Body of pancreas (tissue), 4 donors: Measurements from ENCODE around the gene PLEKHA8. TPM values are rescaled to one million over a fixed set of nuclear protein-coding genes. Genes with fewer than 3 reads are reported as not detected.

Source experiments
- ATAC-seq: fragments of 150-250 bp; one replicate; pipeline ENCODE4 v1.9.1; 2016
- DNase-seq, 4 donors: peaks; one replicate each; pipeline ENCODE4 v3.0.0-alpha.2; 2019
- H3K27ac ChIP-seq, 4 donors: fragments of 200-600 bp; sonication (generic); 1 replicate in 3 of 4; 2 replicates in 1 of 4; pipeline versions ENCODE4 v1.5.1 to v1.6.1; 2016 to 2019; ENCODE audit warnings: mild to moderate bottlenecking in 1 of 4, mixed read lengths in 1 of 4, moderate library complexity in 1 of 4
- H3K27me3 ChIP-seq, 2 donors: fragments of 200-600 bp; sonication (generic); one replicate each; pipeline ENCODE4 v1.6.0; 2016; ENCODE audit warnings: mild to moderate bottlenecking in 1 of 2
- H3K36me3 ChIP-seq, 2 donors: fragments of 200-600 bp; sonication (generic); replicated peaks in 1 of 2; 2 replicates each; pipeline ENCODE4 v1.5.1; 2016; ENCODE audit warnings: low read depth in 2 of 2; ENCODE audit not compliant: insufficient read depth in 1 of 2
- H3K4me1 ChIP-seq: fragments of 200-600 bp; sonication (generic); one replicate; pipeline ENCODE4 v1.6.0; 2016
- H3K4me3 ChIP-seq, 2 donors: fragments of 200-600 bp; sonication (generic); 1 replicate in 1 of 2; 2 replicates in 1 of 2; pipeline ENCODE4 v1.5.1; 2016 to 2019
- H3K9me3 ChIP-seq, 3 donors: fragments of 200-600 bp; sonication (generic); 1 replicate in 2 of 3; 2 replicates in 1 of 3; pipeline ENCODE4 v1.5.1; 2016
- POLR2A ChIP-seq, 3 donors: fragments of 450-650 bp; IDR thresholded peaks; one replicate each; pipeline ENCODE4 v1.6.1; 2016; ENCODE audit warnings: antibody characterized with exemption in 3 of 3, mild to moderate bottlenecking in 2 of 3
- WGBS, 2 donors: methylation state at CpG; one replicate each; pipeline ENCODE4 v1.1.5; 2017; 5-methylcytosine and 5-hydroxymethylcytosine counted together
- intact Hi-C: fragments of 100-400 bp; cut with DNase I; formaldehyde crosslinking; loops from one replicate; pipeline ENCODE4 v1.15.1; 2023
- total RNA-seq, 2 donors: library from RNA; depleted of rRNA; stranded (reverse); fragments of >200 nt; gene quantifications; one replicate each; pipeline ENCODE4 v1.1.0, GENCODE V29; 2016
- TF ChIP-seq, protein P1 (sequence below), 7 experiments: fragments of 450-650 bp in 4 of 7; fragments of 200-600 bp in 3 of 7; sonication (generic) in 3 of 7; IDR thresholded peaks; one replicate each; pipeline ENCODE4 v1.5.1; 2016 to 2019; ENCODE audit warnings: antibody characterized with exemption in 7 of 7

PLEKHA8 gene
- total RNA-seq, 2 donors from 2014 or later, result 6.7 to 8.2 TPM

DNA sequence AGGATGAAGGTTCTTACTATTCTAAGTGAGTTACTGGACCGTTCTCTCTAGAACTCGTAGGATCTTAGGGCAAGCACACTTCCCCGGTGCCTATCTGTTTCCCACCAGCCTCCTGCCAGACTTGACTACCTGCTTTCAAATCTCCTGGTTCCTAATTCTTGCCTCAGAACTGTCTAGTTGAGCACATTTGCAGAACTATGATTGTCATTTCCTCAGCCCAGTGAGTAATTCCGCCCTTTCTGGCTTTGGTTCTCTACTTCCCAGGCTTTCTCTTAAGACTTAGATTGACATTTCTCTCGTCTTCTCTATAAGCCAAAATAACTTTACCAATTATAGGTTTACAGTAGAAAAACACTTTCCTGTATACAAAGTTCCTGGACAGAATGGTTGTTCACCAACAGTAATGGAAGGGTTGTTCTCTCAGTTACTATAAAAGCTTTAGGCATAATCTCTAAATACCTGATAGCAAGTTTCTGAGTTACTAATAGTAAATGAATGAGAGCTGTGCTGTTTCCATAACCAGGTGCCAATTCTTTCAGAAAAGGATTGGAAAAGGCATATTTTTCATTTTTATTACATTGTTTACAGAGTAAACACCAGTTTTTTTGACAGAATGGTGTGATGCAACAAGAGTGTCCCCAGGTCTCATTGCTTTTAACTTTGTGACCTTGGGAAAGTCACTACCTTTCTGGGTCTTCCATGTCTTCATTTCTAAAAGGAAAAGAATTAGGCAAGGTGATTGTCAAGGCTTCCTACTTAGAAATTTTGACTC, 41.1 kb downstream of the PLEKHA8 start:
- no peaks in the 10 kb centered on the region for H3K36me3 ChIP-seq
- no peak overlapping the region for H3K4me3 ChIP-seq
- no peaks in the 10 kb centered on the region for H3K9me3 ChIP-seq
- WGBS, 2 donors, result 84 to 89% methylated on average over 5 of the region's 5 CpGs
- DNase-seq (no peak), ATAC-seq (no peak)
- peaks cover 12% of the 10 kb centered on the region for H3K4me1 ChIP-seq
- TF ChIP-seq, protein P1, sequence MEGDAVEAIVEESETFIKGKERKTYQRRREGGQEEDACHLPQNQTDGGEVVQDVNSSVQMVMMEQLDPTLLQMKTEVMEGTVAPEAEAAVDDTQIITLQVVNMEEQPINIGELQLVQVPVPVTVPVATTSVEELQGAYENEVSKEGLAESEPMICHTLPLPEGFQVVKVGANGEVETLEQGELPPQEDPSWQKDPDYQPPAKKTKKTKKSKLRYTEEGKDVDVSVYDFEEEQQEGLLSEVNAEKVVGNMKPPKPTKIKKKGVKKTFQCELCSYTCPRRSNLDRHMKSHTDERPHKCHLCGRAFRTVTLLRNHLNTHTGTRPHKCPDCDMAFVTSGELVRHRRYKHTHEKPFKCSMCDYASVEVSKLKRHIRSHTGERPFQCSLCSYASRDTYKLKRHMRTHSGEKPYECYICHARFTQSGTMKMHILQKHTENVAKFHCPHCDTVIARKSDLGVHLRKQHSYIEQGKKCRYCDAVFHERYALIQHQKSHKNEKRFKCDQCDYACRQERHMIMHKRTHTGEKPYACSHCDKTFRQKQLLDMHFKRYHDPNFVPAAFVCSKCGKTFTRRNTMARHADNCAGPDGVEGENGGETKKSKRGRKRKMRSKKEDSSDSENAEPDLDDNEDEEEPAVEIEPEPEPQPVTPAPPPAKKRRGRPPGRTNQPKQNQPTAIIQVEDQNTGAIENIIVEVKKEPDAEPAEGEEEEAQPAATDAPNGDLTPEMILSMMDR (IDR thresholded peaks at IDR 0.05), result no peak
- no peak for TF ChIP-seq POLR2A (IDR thresholded peaks at IDR 0.05)
- no peaks in the 10 kb centered on the region for H3K27me3 ChIP-seq
- no peak overlapping the region for H3K27ac ChIP-seq
- intact Hi-C loops, result no loop called here

DNA sequence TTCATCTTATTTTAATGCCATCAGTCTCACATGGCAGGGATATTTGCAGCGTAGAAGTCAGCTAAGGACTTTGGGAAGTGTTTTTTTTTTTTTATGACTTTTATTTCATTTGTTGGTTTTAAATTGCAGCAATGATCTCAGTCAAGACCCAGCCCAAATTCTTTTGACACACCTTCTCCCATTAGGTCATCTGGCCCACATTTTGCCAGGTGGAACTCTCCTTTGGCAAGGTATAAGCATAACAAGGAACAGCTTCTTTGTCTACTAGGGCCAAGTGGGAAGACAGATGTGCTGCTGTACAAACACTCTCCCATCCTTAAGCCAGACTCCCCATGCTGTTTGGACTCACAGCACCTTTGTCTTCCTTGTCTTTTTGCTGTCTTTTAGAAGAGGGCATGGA, 41.8 kb downstream of the PLEKHA8 start:
- Histone ChIP-seq H3K9me3 (no peaks in the 10 kb centered on the region), H3K4me1 (peaks cover 12% of the 10 kb centered on the region), H3K36me3 (no peaks in the 10 kb centered on the region), H3K4me3 (no peak overlapping the region), H3K27ac (no peak overlapping the region), H3K27me3 (no peaks in the 10 kb centered on the region)
- intact Hi-C loops, result no loop called here
- WGBS, 2 donors, result 0% methylated on average over 1 of the region's 1 CpG
- DNase-seq, result no peak
- no peak for TF ChIP-seq POLR2A (IDR thresholded peaks at IDR 0.05)
- TF ChIP-seq, protein P1 (IDR thresholded peaks at IDR 0.05), result no peak
- no peak for ATAC-seq

DNA sequence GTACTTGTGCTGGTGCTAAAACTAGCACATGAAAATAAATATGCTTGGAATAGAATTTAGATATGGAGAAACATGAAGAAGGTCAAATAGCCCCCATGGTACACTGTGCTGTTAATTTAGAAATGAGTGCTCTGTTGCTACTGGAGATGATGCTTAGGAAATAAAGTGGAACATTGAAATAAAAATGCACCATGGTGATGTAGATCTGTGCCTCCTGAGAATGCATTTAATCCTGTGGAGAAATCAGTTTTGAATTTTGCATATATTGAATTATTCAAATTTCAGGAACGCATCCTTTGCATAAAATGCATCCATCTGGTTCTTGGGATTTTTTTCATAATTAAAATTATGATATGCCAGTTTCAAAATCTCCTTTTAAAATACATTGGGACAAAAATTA, 44.5 kb downstream of the PLEKHA8 start:
- no peak for TF ChIP-seq POLR2A (IDR thresholded peaks at IDR 0.05)
- TF ChIP-seq, protein P1 (IDR thresholded peaks at IDR 0.05), result no peak
- Histone ChIP-seq H3K27me3 (no peaks in the 10 kb centered on the region), H3K4me3 (no peak overlapping the region), H3K4me1 (peaks cover 19% of the 10 kb centered on the region), H3K9me3 (no peaks in the 10 kb centered on the region), H3K27ac (no peak overlapping the region), H3K36me3 (no peaks in the 10 kb centered on the region)
- WGBS, 2 donors, result 90 to 98% methylated on average over 1 of the region's 1 CpG
- intact Hi-C loops, result no loop called here
- DNase-seq, result no peak
- no peak for ATAC-seq

DNA sequence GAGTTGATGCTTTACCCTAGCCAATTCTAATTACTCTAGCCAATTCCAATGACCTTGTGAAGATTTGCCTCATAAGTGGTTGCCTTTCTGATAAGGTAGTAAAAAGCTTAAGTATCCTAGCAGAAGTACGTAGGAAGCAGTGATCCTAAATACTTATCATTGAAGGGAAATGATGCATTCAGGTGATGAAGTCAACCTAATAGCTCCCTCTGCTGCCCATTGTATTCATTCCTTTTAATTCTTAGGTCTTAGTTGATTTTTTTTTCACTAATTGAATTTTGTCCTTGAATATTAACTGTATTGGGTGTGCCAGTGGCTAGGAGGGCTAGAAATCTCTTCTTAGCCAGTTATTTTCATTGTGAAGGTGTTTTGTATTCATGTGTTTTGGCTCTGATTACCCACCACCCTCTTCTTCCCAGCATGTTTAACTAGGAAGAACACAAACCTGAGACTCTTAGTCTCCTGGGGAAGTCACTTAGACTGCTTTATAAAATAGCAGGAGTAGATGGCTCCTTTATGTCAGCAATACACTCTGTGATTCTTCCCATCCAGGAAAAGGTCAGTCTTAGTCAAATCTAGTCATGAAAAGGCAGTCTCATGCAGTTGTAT, 46.3 kb downstream of the PLEKHA8 start:
- Histone ChIP-seq H3K27me3 (no peaks in the 10 kb centered on the region), H3K9me3 (no peaks in the 10 kb centered on the region), H3K36me3 (no peaks in the 10 kb centered on the region), H3K4me1 (peaks cover 14% of the 10 kb centered on the region), H3K27ac (no peak overlapping the region), H3K4me3 (no peak overlapping the region)
- no peak for ATAC-seq
- peak in 1 of 4 donors; percentile 6 for DNase-seq
- 24 to 44% methylated on average over 1 of the region's 1 CpG for WGBS, 2 donors
- TF ChIP-seq POLR2A (IDR thresholded peaks at IDR 0.05), result no peak
- TF ChIP-seq, protein P1 (IDR thresholded peaks at IDR 0.05), result peak in 5 of 7 experiments; percentile 32 to 48 (median 46)
- intact Hi-C loops, result no loop called here
